HEK293 (cell line): ENCODE data around the gene HOTAIR.

Source experiments
- BCL11A ChIP-seq: fragments of 450-650 bp; formaldehyde crosslinking; IDR thresholded peaks from 2 replicates; pipeline ENCODE4 v1.5.1; 2016; ENCODE audit warnings: low read depth, missing biosample characterization, missing genetic modification characterization
- BCL11B ChIP-seq: fragments of 450-650 bp; formaldehyde crosslinking; IDR thresholded peaks from 2 replicates; pipeline ENCODE4 v1.5.1; 2016; ENCODE audit warnings: low read depth, missing biosample characterization, missing genetic modification characterization
- IKZF3 ChIP-seq: fragments of 450-650 bp; IDR thresholded peaks from 2 replicates; pipeline ENCODE4 v1.5.0; 2018; ENCODE audit warnings: missing biosample characterization, mild to moderate bottlenecking, missing genetic modification characterization, moderate library complexity
- KLF1 ChIP-seq: fragments of 450-650 bp; formaldehyde crosslinking; IDR thresholded peaks from 2 replicates; pipeline ENCODE4 v1.5.1; 2016; ENCODE audit warnings: missing biosample characterization, missing genetic modification characterization
- KLF8 ChIP-seq: fragments of 450-650 bp; formaldehyde crosslinking; IDR thresholded peaks from 2 replicates; pipeline ENCODE4 v1.5.1; 2016; ENCODE audit warnings: missing biosample characterization, missing genetic modification characterization
- MZF1 ChIP-seq: fragments of 450-650 bp; formaldehyde crosslinking; IDR thresholded peaks from 2 replicates; pipeline ENCODE4 v1.5.1; 2017; ENCODE audit warnings: missing biosample characterization, missing genetic modification characterization, borderline replicate concordance
- OSR2 ChIP-seq: fragments of 450-650 bp; formaldehyde crosslinking; IDR thresholded peaks from 2 replicates; pipeline ENCODE4 v1.5.1; 2016; ENCODE audit warnings: missing biosample characterization, missing genetic modification characterization
- ZBTB11 ChIP-seq: fragments of 450-650 bp; formaldehyde crosslinking; conservative IDR thresholded peaks from 2 replicates; pipeline ENCODE4 v1.5.1; 2016; ENCODE audit warnings: low read depth, missing biosample characterization, missing genetic modification characterization
- ZBTB26 ChIP-seq: fragments of 450-650 bp; formaldehyde crosslinking; optimal IDR thresholded peaks from 2 replicates; pipeline ENCODE3; 2016; ENCODE audit warnings: missing biosample characterization, mild to moderate bottlenecking, missing genetic modification characterization
- ZFP3 ChIP-seq: fragments of 450-650 bp; formaldehyde crosslinking; IDR thresholded peaks from 2 replicates; pipeline ENCODE4 v1.5.1; 2016; ENCODE audit warnings: low read depth, missing biosample characterization, missing genetic modification characterization
- ZFP69B ChIP-seq: fragments of 450-650 bp; formaldehyde crosslinking; IDR thresholded peaks from 2 replicates; pipeline ENCODE4 v1.5.1; 2016; ENCODE audit warnings: missing biosample characterization, missing genetic modification characterization
- ZNF140 ChIP-seq: fragments of 450-650 bp; formaldehyde crosslinking; IDR thresholded peaks from 2 replicates; pipeline ENCODE4 v1.5.1; 2016; ENCODE audit warnings: missing biosample characterization, missing genetic modification characterization
- ZNF175 ChIP-seq: fragments of 450-650 bp; formaldehyde crosslinking; IDR thresholded peaks from 2 replicates; pipeline ENCODE4 v1.5.1; 2016; ENCODE audit warnings: missing biosample characterization, missing genetic modification characterization
- ZNF2 ChIP-seq: fragments of 450-650 bp; formaldehyde crosslinking; IDR thresholded peaks from 2 replicates; pipeline ENCODE4 v1.5.1; 2016; ENCODE audit warnings: missing biosample characterization, missing genetic modification characterization
- ZNF24 ChIP-seq: fragments of 450-650 bp; formaldehyde crosslinking; IDR thresholded peaks from 2 replicates; pipeline ENCODE4 v1.5.1; 2016; ENCODE audit warnings: missing biosample characterization, missing genetic modification characterization
- ZNF266 ChIP-seq: fragments of 450-650 bp; formaldehyde crosslinking; IDR thresholded peaks from 2 replicates; pipeline ENCODE4 v1.5.1; 2016; ENCODE audit warnings: missing biosample characterization, missing genetic modification characterization, low read depth
- ZNF37A ChIP-seq: fragments of 450-650 bp; IDR thresholded peaks from 2 replicates; pipeline ENCODE4 v1.5.1; 2018; ENCODE audit warnings: missing biosample characterization, missing genetic modification characterization
- ZNF394 ChIP-seq: fragments of 450-650 bp; formaldehyde crosslinking; IDR thresholded peaks from 2 replicates; pipeline ENCODE4 v1.5.1; 2016; ENCODE audit warnings: missing biosample characterization, missing genetic modification characterization, mild to moderate bottlenecking, moderate library complexity, borderline replicate concordance
- ZNF423 ChIP-seq: fragments of 450-650 bp; formaldehyde crosslinking; IDR thresholded peaks from 2 replicates; pipeline ENCODE4 v1.5.1; 2016; ENCODE audit warnings: missing biosample characterization, missing genetic modification characterization
- ZNF48 ChIP-seq: fragments of 450-650 bp; formaldehyde crosslinking; IDR thresholded peaks from 2 replicates; pipeline ENCODE4 v1.5.1; 2016; ENCODE audit warnings: missing biosample characterization, missing genetic modification characterization
- ZNF501 ChIP-seq: fragments of 450-650 bp; formaldehyde crosslinking; IDR thresholded peaks from 2 replicates; pipeline ENCODE4 v1.5.1; 2016; ENCODE audit warnings: missing biosample characterization, missing genetic modification characterization
- ZNF530 ChIP-seq: fragments of 450-650 bp; formaldehyde crosslinking; IDR thresholded peaks from 2 replicates; pipeline ENCODE4 v1.5.1; 2016; ENCODE audit warnings: low read depth, missing biosample characterization, missing genetic modification characterization
- ZNF544 ChIP-seq: fragments of 450-650 bp; formaldehyde crosslinking; IDR thresholded peaks from 2 replicates; pipeline ENCODE4 v1.5.0; 2017; ENCODE audit warnings: missing biosample characterization, missing genetic modification characterization
- ZNF558 ChIP-seq: fragments of 450-650 bp; formaldehyde crosslinking; IDR thresholded peaks from 2 replicates; pipeline ENCODE4 v1.5.1; 2016; ENCODE audit warnings: missing biosample characterization, missing genetic modification characterization
- ZNF585B ChIP-seq: fragments of 450-650 bp; formaldehyde crosslinking; IDR thresholded peaks from 2 replicates; pipeline ENCODE4 v1.5.1; 2016; ENCODE audit warnings: missing biosample characterization, missing genetic modification characterization
- ZNF629 ChIP-seq: fragments of 450-650 bp; formaldehyde crosslinking; IDR thresholded peaks from 2 replicates; pipeline ENCODE4 v1.5.1; 2017; ENCODE audit warnings: missing biosample characterization, missing genetic modification characterization
- ZNF660 ChIP-seq: fragments of 450-650 bp; IDR thresholded peaks from 2 replicates; pipeline ENCODE4 v1.5.1; 2018; ENCODE audit warnings: missing biosample characterization, mild to moderate bottlenecking, missing genetic modification characterization
- ZNF692 ChIP-seq: fragments of 450-650 bp; formaldehyde crosslinking; IDR thresholded peaks from 2 replicates; pipeline ENCODE4 v1.5.1; 2016; ENCODE audit warnings: missing biosample characterization, missing genetic modification characterization
- ZNF76 ChIP-seq: fragments of 450-650 bp; formaldehyde crosslinking; IDR thresholded peaks from 2 replicates; pipeline ENCODE4; 2016; ENCODE audit warnings: low read depth, missing biosample characterization, missing genetic modification characterization, borderline replicate concordance
- ZNF777 ChIP-seq: fragments of 450-650 bp; formaldehyde crosslinking; IDR thresholded peaks from 2 replicates; pipeline ENCODE4 v1.5.1; 2017; ENCODE audit warnings: missing biosample characterization, missing genetic modification characterization, borderline replicate concordance
- ZNF843 ChIP-seq: fragments of 450-650 bp; formaldehyde crosslinking; IDR thresholded peaks from 2 replicates; pipeline ENCODE4 v1.5.1; 2016; ENCODE audit warnings: missing biosample characterization, missing genetic modification characterization
- ZSCAN16 ChIP-seq: fragments of 450-650 bp; formaldehyde crosslinking; IDR thresholded peaks from 2 replicates; pipeline ENCODE4 v1.5.1; 2016; ENCODE audit warnings: missing biosample characterization, missing genetic modification characterization
- TF ChIP-seq, protein P1 (sequence below): fragments of 450-650 bp; formaldehyde crosslinking; IDR thresholded peaks from 2 replicates; pipeline ENCODE4 v1.5.1; 2016; ENCODE audit warnings: missing biosample characterization, missing genetic modification characterization
- TF ChIP-seq, protein P2 (sequence below): fragments of 450-650 bp; formaldehyde crosslinking; IDR thresholded peaks from 2 replicates; pipeline ENCODE4 v1.5.1; 2016; ENCODE audit warnings: missing biosample characterization, missing genetic modification characterization

The HOTAIR gene

DNA sequence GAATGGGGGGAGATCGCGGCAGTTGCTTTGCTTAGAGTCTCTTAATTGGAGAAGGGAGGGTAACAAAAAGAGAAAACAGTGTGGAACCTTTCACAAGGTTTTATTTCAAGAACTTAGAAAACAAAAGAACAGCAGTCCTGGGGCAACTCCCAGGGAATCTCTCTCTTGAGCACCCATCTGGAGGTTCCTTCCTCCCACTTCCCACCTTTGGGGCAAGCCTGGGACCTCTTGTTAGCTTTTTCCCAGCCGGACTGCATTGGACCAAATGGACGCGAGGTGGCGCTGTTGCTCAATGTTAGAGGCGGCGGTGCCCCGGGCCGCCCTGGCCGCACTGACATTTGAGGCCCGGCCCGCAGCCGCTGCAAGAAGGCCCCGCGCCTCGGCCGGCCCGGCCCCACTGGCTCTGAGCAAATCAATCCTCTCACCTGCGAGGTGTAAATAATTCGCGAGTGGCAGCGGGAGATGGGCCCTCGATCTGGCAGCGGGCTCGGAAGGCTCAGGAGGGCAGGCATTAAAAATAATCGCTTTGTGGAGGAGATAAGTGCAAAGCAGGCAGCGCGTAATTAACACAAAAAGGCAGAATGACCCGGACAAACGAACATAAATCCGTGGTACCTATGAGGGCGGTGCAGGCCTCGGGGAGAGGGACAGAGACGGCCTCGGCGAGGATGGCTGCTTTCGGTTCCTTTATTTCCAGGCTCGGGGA is 31.3 kb upstream of the HOTAIR start (continued):
- peak; percentile 26 for TF ChIP-seq ZBTB26 (tag by site-specific recombination)
- TF ChIP-seq ZNF175 (tag by site-specific recombination) = no peak
- peak; percentile 70; the same call in 1 of the 2 replicates for TF ChIP-seq BCL11A (tag by site-specific recombination)
- TF ChIP-seq, protein P1, sequence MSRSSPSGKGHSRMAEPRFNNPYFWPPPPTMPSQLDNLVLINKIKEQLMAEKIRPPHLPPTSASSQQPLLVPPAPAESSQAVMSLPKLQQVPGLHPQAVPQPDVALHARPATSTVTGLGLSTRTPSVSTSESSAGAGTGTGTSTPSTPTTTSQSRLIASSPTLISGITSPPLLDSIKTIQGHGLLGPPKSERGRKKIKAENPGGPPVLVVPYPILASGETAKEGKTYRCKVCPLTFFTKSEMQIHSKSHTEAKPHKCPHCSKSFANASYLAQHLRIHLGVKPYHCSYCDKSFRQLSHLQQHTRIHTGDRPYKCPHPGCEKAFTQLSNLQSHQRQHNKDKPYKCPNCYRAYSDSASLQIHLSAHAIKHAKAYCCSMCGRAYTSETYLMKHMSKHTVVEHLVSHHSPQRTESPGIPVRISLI (tag by site-specific recombination) = no peak
- TF ChIP-seq MZF1 (tag by site-specific recombination) = 0 out of 2 replicates have a peak, but pooled peaks have one; percentile 8
- TF ChIP-seq, protein P2, sequence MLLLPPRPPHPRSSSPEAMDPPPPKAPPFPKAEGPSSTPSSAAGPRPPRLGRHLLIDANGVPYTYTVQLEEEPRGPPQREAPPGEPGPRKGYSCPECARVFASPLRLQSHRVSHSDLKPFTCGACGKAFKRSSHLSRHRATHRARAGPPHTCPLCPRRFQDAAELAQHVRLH (tag by site-specific recombination) = no peak
- no peak for TF ChIP-seq ZNF544
- no peak for TF ChIP-seq ZNF585B
- no peak for TF ChIP-seq ZFP3 (tag by site-specific recombination)
- no peak for TF ChIP-seq ZNF48 (tag by site-specific recombination)
- TF ChIP-seq IKZF3 = peak; percentile 83
- TF ChIP-seq ZNF140 (tag by site-specific recombination) = no peak
- TF ChIP-seq ZNF266 (tag by site-specific recombination) = no peak
- peak; percentile 92 for TF ChIP-seq ZNF2 (tag by site-specific recombination)
- no peak for TF ChIP-seq OSR2 (tag by site-specific recombination)
- TF ChIP-seq ZNF394 = peak; percentile 36; the same call in 1 of the 2 replicates
- 0 out of 2 replicates have a peak, but pooled peaks have one; percentile 16 for TF ChIP-seq ZNF76 (tag by site-specific recombination)
- 0 out of 2 replicates have a peak, but pooled peaks have one; percentile 37 for TF ChIP-seq ZNF843
- peak; percentile 47; the same call in 1 of the 2 replicates for TF ChIP-seq ZNF501 (tag by site-specific recombination)
- no peak for TF ChIP-seq ZNF37A
- TF ChIP-seq ZSCAN16 (tag by site-specific recombination) = no peak
- peak; percentile 77; the same call in 1 of the 2 replicates for TF ChIP-seq ZNF692 (tag by site-specific recombination)
- peak; percentile 91 for TF ChIP-seq ZNF660
- TF ChIP-seq ZNF530 (tag by site-specific recombination) = no peak
- TF ChIP-seq ZNF558 = peak; percentile 40; the same call in 1 of the 2 replicates
- 0 out of 2 replicates have a peak, but pooled peaks have one; percentile 18 for TF ChIP-seq KLF1
- TF ChIP-seq BCL11B (tag by site-specific recombination) = peak; percentile 91; the same call in 1 of the 2 replicates
- peak; percentile 36; the same call in 1 of the 2 replicates for TF ChIP-seq ZNF629
- TF ChIP-seq KLF8 (tag by site-specific recombination) = 0 out of 2 replicates have a peak, but pooled peaks have one; percentile 29
- TF ChIP-seq ZNF777 (tag by site-specific recombination) = no peak
- TF ChIP-seq ZNF24 (tag by site-specific recombination) = no peak
- peak; percentile 14; the same call in 1 of the 2 replicates for TF ChIP-seq ZBTB11 (tag by site-specific recombination)
- TF ChIP-seq ZFP69B (tag by site-specific recombination) = peak; percentile 77
- 0 out of 2 replicates have a peak, but pooled peaks have one; percentile 33 for TF ChIP-seq ZNF423 (tag by site-specific recombination)
